Measurements from ENCODE around the gene KCNK1.

- TF ChIP-seq, protein P1, sequence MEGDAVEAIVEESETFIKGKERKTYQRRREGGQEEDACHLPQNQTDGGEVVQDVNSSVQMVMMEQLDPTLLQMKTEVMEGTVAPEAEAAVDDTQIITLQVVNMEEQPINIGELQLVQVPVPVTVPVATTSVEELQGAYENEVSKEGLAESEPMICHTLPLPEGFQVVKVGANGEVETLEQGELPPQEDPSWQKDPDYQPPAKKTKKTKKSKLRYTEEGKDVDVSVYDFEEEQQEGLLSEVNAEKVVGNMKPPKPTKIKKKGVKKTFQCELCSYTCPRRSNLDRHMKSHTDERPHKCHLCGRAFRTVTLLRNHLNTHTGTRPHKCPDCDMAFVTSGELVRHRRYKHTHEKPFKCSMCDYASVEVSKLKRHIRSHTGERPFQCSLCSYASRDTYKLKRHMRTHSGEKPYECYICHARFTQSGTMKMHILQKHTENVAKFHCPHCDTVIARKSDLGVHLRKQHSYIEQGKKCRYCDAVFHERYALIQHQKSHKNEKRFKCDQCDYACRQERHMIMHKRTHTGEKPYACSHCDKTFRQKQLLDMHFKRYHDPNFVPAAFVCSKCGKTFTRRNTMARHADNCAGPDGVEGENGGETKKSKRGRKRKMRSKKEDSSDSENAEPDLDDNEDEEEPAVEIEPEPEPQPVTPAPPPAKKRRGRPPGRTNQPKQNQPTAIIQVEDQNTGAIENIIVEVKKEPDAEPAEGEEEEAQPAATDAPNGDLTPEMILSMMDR (IDR thresholded peaks at IDR 0.05) = no peak
- no peak for TF ChIP-seq POLR2A (IDR thresholded peaks at IDR 0.05)
These were observed 43.6 kb downstream of the KCNK1 start for GRCh38 chr1:233657466-233657865.

Data from lower leg skin (tissue), 3 donors.